SW480 (cell line): ENCODE measurements around the gene RHCG.

Experiments
- DNase-seq: peaks from one replicate; pipeline ENCODE4 v3.0.0-alpha.2; 2016; ENCODE audit warnings: low spot score

Gene RHCG

GRCh38 chr15:89502867-89503595 is 6.6 kb upstream of the RHCG start:
- no peak for DNase-seq

- DNase-seq: no peak
Observed at GRCh38 chr15:89501646-89502045, 5.3 kb upstream of the RHCG start.

GRCh38 chr15:89500397-89501270 is 4.3 kb upstream of the RHCG start:
- DNase-seq: no peak

- no peak for DNase-seq
Observed at GRCh38 chr15:89499156-89499555, 2.8 kb upstream of the RHCG start.

GRCh38 chr15:89498574-89498906 is 2.2 kb upstream of the RHCG start:
- no peak for DNase-seq

- DNase-seq: no peak
Observed at GRCh38 chr15:89497231-89497630, 848 bp upstream of the RHCG start.

- DNase-seq: no peak
Observed at GRCh38 chr15:89495638-89496145, 691 bp downstream of the RHCG start.

GRCh38 chr15:89494941-89495637 is 1.3 kb downstream of the RHCG start:
- DNase-seq: no peak

- DNase-seq: no peak
Observed at GRCh38 chr15:89494031-89494430, 2.4 kb downstream of the RHCG start.

GRCh38 chr15:89492934-89493631 is 3.3 kb downstream of the RHCG start:
- no peak for DNase-seq

GRCh38 chr15:89492111-89492641 is 4.2 kb downstream of the RHCG start:
- no peak for DNase-seq

- no peak for DNase-seq
Observed at GRCh38 chr15:89490814-89491315, 5.5 kb downstream of the RHCG start.

GRCh38 chr15:89490081-89490813 is 6.1 kb downstream of the RHCG start:
- DNase-seq: no peak

GRCh38 chr15:89489376-89489775 is 7.0 kb downstream of the RHCG start:
- no peak for DNase-seq

GRCh38 chr15:89487791-89488190 is 8.6 kb downstream of the RHCG start:
- DNase-seq: no peak

GRCh38 chr15:89486726-89487050 is 9.7 kb downstream of the RHCG start:
- DNase-seq: peak; percentile 59

- no peak for DNase-seq
Observed at GRCh38 chr15:89483079-89483478, 13.3 kb downstream of the RHCG start.

GRCh38 chr15:89482139-89482538 is 14.2 kb downstream of the RHCG start:
- DNase-seq: no peak

- no peak for DNase-seq
Observed at GRCh38 chr15:89480505-89480904, 15.9 kb downstream of the RHCG start.

GRCh38 chr15:89479173-89479572 is 17.2 kb downstream of the RHCG start:
- no peak for DNase-seq
